ENCODE results near the gene HES7.
A peak's percentile ranks its signal among the peaks of the same experiment; 100 is the strongest.

HES7 gene

GRCh38 chr17:8155231-8155995 is 31.5 kb upstream of the HES7 start:
- DNase-seq (ENCODE audit: low read depth in 3 of 3, low spot score in 1 of 3): no peak

GRCh38 chr17:8154608-8155155 is 30.8 kb upstream of the HES7 start:
- no peak for DNase-seq (ENCODE audit: low read depth in 3 of 3, low spot score in 1 of 3)

- peak; percentile 69 to 76 (median 71) for DNase-seq (ENCODE audit: low read depth in 3 of 3, low spot score in 1 of 3)
Observed at GRCh38 chr17:8153957-8154607, 30.2 kb upstream of the HES7 start.

- DNase-seq (ENCODE audit: low read depth in 3 of 3, low spot score in 1 of 3): peak in 1 of 3 donors; percentile 33
Observed at GRCh38 chr17:8153525-8153956, 29.6 kb upstream of the HES7 start.

- DNase-seq (ENCODE audit: low read depth in 3 of 3, low spot score in 1 of 3): no peak
Observed at GRCh38 chr17:8153031-8153451, 29.1 kb upstream of the HES7 start.

GRCh38 chr17:8152112-8152775 is 28.3 kb upstream of the HES7 start, which contains the start of gene PER1:
TSS of gene PER1 (minus strand) at chr17:8152404. CDS start at chr17:8150706, 1,698 bp downstream.
- peak; percentile 64 to 76 (median 69) for DNase-seq (ENCODE audit: low read depth in 3 of 3, low spot score in 1 of 3)

GRCh38 chr17:8151641-8152111 is 27.8 kb upstream of the HES7 start:
- no peak for DNase-seq (ENCODE audit: low read depth in 3 of 3, low spot score in 1 of 3)

GRCh38 chr17:8151120-8151640 is 27.3 kb upstream of the HES7 start:
- peak; percentile 57 to 83 (median 75) for DNase-seq (ENCODE audit: low read depth in 3 of 3, low spot score in 1 of 3)

GRCh38 chr17:8150194-8151119 is 26.6 kb upstream of the HES7 start:
- DNase-seq (ENCODE audit: low read depth in 3 of 3, low spot score in 1 of 3): no peak

- DNase-seq (ENCODE audit: low read depth in 3 of 3, low spot score in 1 of 3): no peak
Observed at GRCh38 chr17:8149419-8150193, 25.7 kb upstream of the HES7 start.

- DNase-seq (ENCODE audit: low read depth in 3 of 3, low spot score in 1 of 3): no peak
Observed at GRCh38 chr17:8148560-8148959, 24.7 kb upstream of the HES7 start.

GRCh38 chr17:8147805-8148404 is 24.0 kb upstream of the HES7 start:
- no peak for DNase-seq (ENCODE audit: low read depth in 3 of 3, low spot score in 1 of 3)

- DNase-seq (ENCODE audit: low read depth in 3 of 3, low spot score in 1 of 3): no peak
Observed at GRCh38 chr17:8147141-8147804, 23.4 kb upstream of the HES7 start.

- DNase-seq (ENCODE audit: low read depth in 3 of 3, low spot score in 1 of 3): no peak
Observed at GRCh38 chr17:8146381-8147140, 22.7 kb upstream of the HES7 start.

- no peak for DNase-seq (ENCODE audit: low read depth in 3 of 3, low spot score in 1 of 3)
Observed at GRCh38 chr17:8145811-8146210, 21.9 kb upstream of the HES7 start.

GRCh38 chr17:8144401-8145231 is 20.7 kb upstream of the HES7 start:
- DNase-seq (ENCODE audit: low read depth in 3 of 3, low spot score in 1 of 3): no peak
